SJSA1 (cell line): ENCODE results near the gene SYNPO2L. TPM values are rescaled to one million over a fixed set of nuclear protein-coding genes. Genes with fewer than 3 reads are reported as not detected.
"Not testable (repeated sequence)": the region's sequence is repeated elsewhere in the genome, so short reads cannot be mapped to it uniquely, and the experiment has no call there.

Source experiments
- DNase-seq, 2 experiments: peaks; one replicate each; pipeline ENCODE4 v3.0.0-alpha.2; 2015 to 2020; ENCODE audit warnings: low spot score in 2 of 2, low read depth in 1 of 2
- H3K27ac ChIP-seq: fragments of 250-450 bp; sonication (Bioruptor Pico); 2 replicates; pipeline ENCODE4 v1.5.1; 2020; ENCODE audit warnings: mild to moderate bottlenecking, moderate library complexity
- H3K27me3 ChIP-seq: fragments of 250-450 bp; sonication (Bioruptor Pico); replicated peaks from 2 replicates; pipeline ENCODE4 v1.5.1; 2020; ENCODE audit warnings: mild to moderate bottlenecking, moderate library complexity
- H3K36me3 ChIP-seq: fragments of 250-450 bp; sonication (Bioruptor Pico); 2 replicates; pipeline ENCODE4 v1.5.1; 2020; ENCODE audit warnings: mild to moderate bottlenecking
- H3K4me1 ChIP-seq: fragments of 250-450 bp; sonication (Bioruptor Pico); replicated peaks from 2 replicates; pipeline ENCODE4 v1.6.1; 2021; ENCODE audit warnings: mild to moderate bottlenecking
- H3K4me3 ChIP-seq: fragments of 250-450 bp; sonication (Bioruptor Pico); 2 replicates; pipeline ENCODE4 v1.5.1; 2020; ENCODE audit warnings: mild to moderate bottlenecking
- H3K9me3 ChIP-seq: fragments of 250-450 bp; sonication (Bioruptor Pico); replicated peaks from 2 replicates; pipeline ENCODE4 v1.5.1; 2020; ENCODE audit warnings: mild to moderate bottlenecking
- total RNA-seq: library from RNA; depleted of rRNA; stranded (reverse); fragments of >200 nt; shearing (Covaris generic); gene quantifications from 2 replicates; pipeline ENCODE4 v1.2.3, GENCODE V29; 2014

SYNPO2L gene
- total RNA-seq, 1 experiment from 2014 or later = not detected

GRCh38 chr10:73644015-73644743 lies 11.7 kb downstream of the SYNPO2L start:
- Histone ChIP-seq H3K9me3 (no peaks in the 10 kb centered on the region), H3K27me3 (no peaks in the 10 kb centered on the region), H3K4me3 (no peak overlapping the region), H3K27ac (no peak overlapping the region), H3K36me3 (no peaks in the 10 kb centered on the region), H3K4me1 (no peaks in the 10 kb centered on the region)
- peak in 1 of 2 experiments; percentile 51 for DNase-seq

GRCh38 chr10:73643362-73643761 lies 12.5 kb downstream of the SYNPO2L start:
- Histone ChIP-seq H3K4me1 (no peaks in the 10 kb centered on the region), H3K4me3 (no peak overlapping the region), H3K36me3 (no peaks in the 10 kb centered on the region), H3K27ac (no peak overlapping the region), H3K9me3 (no peaks in the 10 kb centered on the region), H3K27me3 (no peaks in the 10 kb centered on the region)
- no peak for DNase-seq

DNA sequence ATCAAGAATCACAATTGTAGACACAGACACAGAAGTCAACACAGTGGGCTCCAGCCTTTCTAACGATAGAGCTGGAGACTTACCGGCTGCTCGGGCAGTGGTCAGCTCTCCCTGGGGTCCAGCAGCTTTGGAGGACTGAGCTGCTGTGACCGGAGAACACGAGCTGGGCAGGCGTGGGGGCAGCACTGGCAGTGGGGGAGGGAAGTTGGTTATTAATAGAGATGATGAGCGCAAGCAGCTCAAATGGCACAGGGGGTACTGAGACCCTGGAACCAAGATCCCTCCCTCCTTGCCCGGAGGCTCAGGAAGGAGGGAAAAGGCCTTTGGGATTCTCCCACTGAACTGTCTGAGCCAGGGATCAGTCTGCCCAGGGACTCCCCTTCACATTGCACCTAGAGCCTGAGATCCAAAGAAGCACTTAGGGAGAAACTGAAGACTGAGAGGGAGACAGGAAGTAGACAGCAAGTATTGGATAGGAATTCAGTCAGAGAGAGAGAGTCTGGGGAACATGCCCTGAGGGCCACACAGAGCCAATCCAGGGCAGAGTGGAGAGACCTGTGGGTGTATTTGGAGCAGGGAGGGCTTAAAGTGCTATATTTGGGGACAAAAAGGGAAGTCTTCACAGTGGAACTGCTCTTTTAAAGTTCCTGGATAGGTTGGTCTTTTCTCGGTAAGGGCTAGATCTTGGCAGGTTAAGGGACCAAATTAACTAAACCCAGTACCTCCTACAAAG lies 14.3 kb downstream of the SYNPO2L start, which contains the start of gene MYOZ1:
Gene MYOZ1 (minus strand): TSS at position 147 of the 733 bp plus-strand sequence. CDS start 1,457 bp downstream, outside the sequence.
- no peak for DNase-seq
- no peaks in the 10 kb centered on the region for H3K27me3 ChIP-seq
- H3K9me3 ChIP-seq = no peaks in the 10 kb centered on the region
- H3K4me1 ChIP-seq = no peaks in the 10 kb centered on the region
- H3K4me3 ChIP-seq = no peak within 1 kb of the TSS
- no peak within 1 kb of the TSS for H3K27ac ChIP-seq
- H3K36me3 ChIP-seq = no peaks in the 10 kb centered on the region

DNA sequence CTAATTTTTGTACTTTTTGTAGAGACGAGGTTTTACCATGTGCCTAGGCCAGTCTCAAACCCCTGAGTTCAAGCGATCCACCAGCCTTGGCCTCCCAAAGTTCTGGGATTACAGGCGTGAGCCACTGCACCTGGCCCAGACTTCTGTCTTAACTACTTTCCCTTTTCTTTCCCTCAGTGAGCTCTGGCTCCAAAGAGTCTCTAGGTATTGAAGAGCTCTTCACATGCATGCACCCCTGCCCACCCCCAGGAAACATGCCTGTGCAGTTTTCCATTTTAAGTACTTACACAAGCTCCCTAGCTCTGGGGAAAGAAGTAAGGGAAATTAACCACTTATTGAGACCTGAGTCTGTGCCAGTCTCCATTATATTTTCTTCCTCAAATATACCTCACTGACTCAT lies 16.5 kb downstream of the SYNPO2L start:
- H3K4me3 ChIP-seq = no peak overlapping the region
- no peak for DNase-seq
- no peaks in the 10 kb centered on the region for H3K27me3 ChIP-seq
- H3K4me1 ChIP-seq = no peaks in the 10 kb centered on the region
- no peak overlapping the region for H3K27ac ChIP-seq
- H3K36me3 ChIP-seq = no peaks in the 10 kb centered on the region
- no peaks in the 10 kb centered on the region for H3K9me3 ChIP-seq

DNA sequence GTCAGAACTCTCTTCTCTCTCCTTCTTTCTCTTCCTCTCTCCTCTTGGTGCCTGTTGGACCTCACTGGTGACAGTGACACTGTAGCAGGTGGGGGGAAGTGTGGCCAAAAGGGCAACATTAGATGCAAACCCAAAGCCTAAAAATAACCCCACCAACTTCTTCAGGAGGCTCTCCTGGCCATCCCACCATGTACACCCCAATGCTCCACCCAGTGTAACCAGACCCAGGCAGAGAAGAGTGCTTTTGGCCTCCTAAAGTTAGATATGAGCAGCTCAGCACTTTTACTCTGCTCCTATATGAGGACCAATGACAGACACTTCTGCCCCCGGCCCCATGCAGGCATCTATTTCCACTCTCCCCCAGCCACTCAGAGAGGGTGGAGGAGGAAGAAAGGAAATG lies 20.0 kb downstream of the SYNPO2L start:
- no peaks in the 10 kb centered on the region for H3K4me1 ChIP-seq
- no peak overlapping the region for H3K27ac ChIP-seq
- H3K36me3 ChIP-seq = no peaks in the 10 kb centered on the region
- H3K4me3 ChIP-seq = no peak overlapping the region
- DNase-seq = no peak
- H3K9me3 ChIP-seq = no peaks in the 10 kb centered on the region
- no peaks in the 10 kb centered on the region for H3K27me3 ChIP-seq

GRCh38 chr10:73634421-73634820 lies 21.4 kb downstream of the SYNPO2L start:
- no peak overlapping the region for H3K4me3 ChIP-seq
- H3K9me3 ChIP-seq = no peaks in the 10 kb centered on the region
- H3K27me3 ChIP-seq = no peaks in the 10 kb centered on the region
- H3K36me3 ChIP-seq = no peaks in the 10 kb centered on the region
- no peaks in the 10 kb centered on the region for H3K4me1 ChIP-seq
- DNase-seq = no peak
- H3K27ac ChIP-seq = no peak overlapping the region

GRCh38 chr10:73629165-73629564 lies 26.7 kb downstream of the SYNPO2L start:
- DNase-seq = no peak
- Histone ChIP-seq H3K27me3 (no peaks in the 10 kb centered on the region), H3K9me3 (no peaks in the 10 kb centered on the region), H3K36me3 (peaks cover 7% of the 10 kb centered on the region; the same call in 1 of the 2 replicates), H3K27ac (no peak overlapping the region), H3K4me3 (no peak overlapping the region), H3K4me1 (peaks cover 7% of the 10 kb centered on the region)

DNA sequence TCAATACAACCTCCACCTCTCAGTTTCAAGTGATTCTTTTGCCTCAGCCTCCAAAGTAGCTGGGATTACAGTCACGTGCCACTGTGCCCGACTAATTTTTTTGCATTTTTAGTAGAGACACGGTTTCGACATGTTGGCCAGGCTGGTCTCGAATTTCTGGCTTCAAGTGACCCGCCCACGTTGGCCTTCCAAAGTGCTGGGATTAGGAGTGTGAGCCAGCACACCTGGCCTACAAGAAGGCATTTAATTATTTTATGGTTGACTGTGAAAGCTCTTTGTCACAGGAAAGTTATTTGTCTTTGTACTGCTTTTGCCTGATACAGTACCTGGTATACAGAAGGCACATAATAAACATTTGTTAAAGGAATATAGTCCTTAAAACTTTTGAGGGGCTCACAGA lies 27.4 kb downstream of the SYNPO2L start:
- peaks cover 7% of the 10 kb centered on the region; the same call in 1 of the 2 replicates for H3K36me3 ChIP-seq
- H3K27ac ChIP-seq = no peak overlapping the region
- peaks cover 7% of the 10 kb centered on the region for H3K4me1 ChIP-seq
- no peak for DNase-seq
- H3K4me3 ChIP-seq = no peak overlapping the region
- H3K27me3 ChIP-seq = no peaks in the 10 kb centered on the region
- no peaks in the 10 kb centered on the region for H3K9me3 ChIP-seq

DNA sequence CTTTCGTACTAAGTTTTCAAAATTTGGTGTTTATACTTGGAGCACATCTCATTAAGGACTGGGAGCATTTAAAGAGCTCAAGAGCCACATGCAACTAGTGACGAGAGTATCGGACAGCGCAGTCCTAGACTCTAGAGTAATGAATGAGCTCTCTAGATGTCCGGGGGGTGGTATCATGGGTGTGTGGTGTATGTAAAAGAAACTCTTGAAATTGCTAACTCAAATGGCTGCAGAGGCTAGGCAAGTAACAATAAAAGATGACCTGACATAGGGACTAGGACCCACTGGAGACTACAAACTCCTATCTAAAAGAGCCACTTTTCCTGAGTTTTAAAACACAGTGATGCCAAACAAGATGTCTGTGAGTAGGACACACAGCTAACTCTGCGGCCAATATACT lies 28.5 kb downstream of the SYNPO2L start:
- H3K9me3 ChIP-seq = no peaks in the 10 kb centered on the region
- DNase-seq = no peak
- H3K4me3 ChIP-seq = no peak overlapping the region
- peaks cover 7% of the 10 kb centered on the region; the same call in 1 of the 2 replicates for H3K36me3 ChIP-seq
- H3K27me3 ChIP-seq = no peaks in the 10 kb centered on the region
- H3K4me1 ChIP-seq = peaks cover 7% of the 10 kb centered on the region
- H3K27ac ChIP-seq = no peak overlapping the region

DNA sequence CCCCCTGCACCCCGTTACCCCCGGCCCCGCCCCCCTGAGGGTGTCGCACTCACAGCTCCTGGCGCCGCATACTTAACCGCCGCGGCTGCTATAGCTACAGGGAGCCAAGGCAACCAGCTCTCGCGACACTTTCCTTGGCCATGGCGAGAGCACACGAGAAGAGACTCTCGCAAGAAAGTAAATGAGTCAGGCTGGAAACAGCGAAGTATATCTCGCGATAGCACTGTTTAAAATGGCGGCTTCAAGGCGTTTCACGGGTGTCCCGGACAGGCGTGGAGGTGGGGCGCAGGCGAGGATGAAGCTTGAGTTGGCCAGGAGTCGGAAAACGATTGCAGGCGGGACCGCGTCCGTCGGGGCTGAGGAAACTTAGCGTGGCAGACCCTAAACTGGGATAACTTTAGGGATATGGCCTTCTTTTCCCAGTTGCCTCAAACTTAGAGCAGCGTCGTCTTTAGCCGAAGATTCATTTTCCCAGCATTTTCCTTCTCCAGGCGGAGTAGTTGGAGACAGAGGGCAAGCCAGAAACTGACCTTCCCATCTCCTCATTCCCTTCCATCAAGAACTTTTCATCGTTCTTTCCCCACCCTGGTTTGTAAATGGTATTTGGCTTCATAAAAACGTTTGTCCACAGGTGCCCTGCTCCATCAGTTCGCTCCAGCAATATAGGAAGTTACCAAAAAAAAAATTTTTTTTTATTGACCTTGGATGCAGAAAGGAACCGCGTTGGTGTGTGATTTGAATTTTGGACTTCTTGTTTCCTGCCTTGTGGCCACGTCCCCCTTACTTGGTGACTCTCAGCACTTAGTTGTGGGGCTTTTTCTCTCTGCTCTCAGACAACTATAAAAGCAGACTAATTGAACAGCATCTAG lies 29.7 kb downstream of the SYNPO2L start:
- H3K4me3 ChIP-seq = peak overlapping the region; percentile 53
- H3K27me3 ChIP-seq = no peaks in the 10 kb centered on the region
- peak; percentile 90 to 94 for DNase-seq
- H3K4me1 ChIP-seq = peaks cover 7% of the 10 kb centered on the region
- H3K27ac ChIP-seq = peak overlapping the region; percentile 63
- H3K36me3 ChIP-seq = peaks cover 7% of the 10 kb centered on the region; the same call in 1 of the 2 replicates
- no peaks in the 10 kb centered on the region for H3K9me3 ChIP-seq

GRCh38 chr10:73625004-73625883 lies 30.6 kb downstream of the SYNPO2L start:
- H3K27ac ChIP-seq = peak overlapping the region; percentile 55
- H3K9me3 ChIP-seq = no peaks in the 10 kb centered on the region
- peak in 1 of 2 experiments; percentile 44 for DNase-seq
- H3K4me1 ChIP-seq = peaks cover 7% of the 10 kb centered on the region
- H3K27me3 ChIP-seq = no peaks in the 10 kb centered on the region
- H3K36me3 ChIP-seq = peaks cover 7% of the 10 kb centered on the region; the same call in 1 of the 2 replicates
- H3K4me3 ChIP-seq = peak overlapping the region; percentile 53

- H3K9me3 ChIP-seq = no peaks in the 10 kb centered on the region
- DNase-seq = no peak
- no peak overlapping the region for H3K4me3 ChIP-seq
- peaks cover 7% of the 10 kb centered on the region; the same call in 1 of the 2 replicates for H3K36me3 ChIP-seq
- no peak overlapping the region for H3K27ac ChIP-seq
- H3K27me3 ChIP-seq = no peaks in the 10 kb centered on the region
- H3K4me1 ChIP-seq = peaks cover 7% of the 10 kb centered on the region
Measured at GRCh38 chr10:73623056-73623455, 32.8 kb downstream of the SYNPO2L start.

DNA sequence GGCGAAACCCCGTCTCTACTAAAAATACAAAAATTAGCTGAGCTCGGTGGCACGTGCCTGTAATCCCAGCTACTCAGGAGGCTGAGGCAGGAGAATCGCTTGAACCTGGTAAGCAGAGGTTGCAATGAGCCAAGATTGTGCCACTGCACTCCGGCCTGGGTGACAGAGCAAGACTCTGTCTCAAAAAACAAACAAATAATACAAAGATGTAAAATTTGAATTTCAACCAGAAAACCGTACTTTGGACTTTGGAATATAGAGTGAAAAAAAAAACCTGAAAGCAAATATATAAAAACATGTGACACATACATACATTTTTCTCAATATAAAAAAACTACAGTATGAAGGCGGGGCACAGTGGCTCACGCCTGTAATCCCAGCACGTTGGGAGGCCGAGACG lies 34.9 kb downstream of the SYNPO2L start:
- H3K4me3 ChIP-seq, H3K27me3 ChIP-seq, H3K9me3 ChIP-seq, H3K27ac ChIP-seq, H3K36me3 ChIP-seq, DNase-seq, H3K4me1 ChIP-seq: not testable (repeated sequence)
